ENCODE measurements around the gene ADAM12.

The ADAM12 gene

DNA sequence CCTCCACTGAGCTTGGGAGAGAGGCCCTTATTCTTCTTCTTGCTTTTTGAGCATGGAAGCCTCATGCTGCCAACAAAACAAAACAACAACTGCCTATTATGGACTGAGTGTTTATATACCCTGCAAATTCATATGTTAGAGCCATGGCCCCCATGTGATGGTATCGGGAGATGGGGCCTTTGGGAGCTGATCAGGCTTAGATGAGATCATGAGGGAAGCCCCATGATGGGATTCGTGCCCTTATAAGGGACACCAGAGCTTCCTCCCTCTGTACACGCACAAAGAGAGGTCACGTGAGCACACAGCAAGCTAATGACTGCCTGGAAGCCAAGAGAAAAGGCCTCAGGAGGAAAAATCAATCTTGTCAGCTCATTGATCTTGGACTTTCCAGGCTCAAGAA is 256.9 kb downstream of the ADAM12 start:
- TF ChIP-seq CEBPB (IDR thresholded peaks at IDR 0.05) (no peak), NFIC (IDR thresholded peaks at IDR 0.05) (no peak), CREB1 (IDR thresholded peaks at IDR 0.05; ENCODE audit: low read depth) (no peak), TEAD4 (IDR thresholded peaks at IDR 0.05) (no peak), TCF12 (IDR thresholded peaks at IDR 0.05; ENCODE audit: low read depth) (no peak)
- TF ChIP-seq, protein P1, sequence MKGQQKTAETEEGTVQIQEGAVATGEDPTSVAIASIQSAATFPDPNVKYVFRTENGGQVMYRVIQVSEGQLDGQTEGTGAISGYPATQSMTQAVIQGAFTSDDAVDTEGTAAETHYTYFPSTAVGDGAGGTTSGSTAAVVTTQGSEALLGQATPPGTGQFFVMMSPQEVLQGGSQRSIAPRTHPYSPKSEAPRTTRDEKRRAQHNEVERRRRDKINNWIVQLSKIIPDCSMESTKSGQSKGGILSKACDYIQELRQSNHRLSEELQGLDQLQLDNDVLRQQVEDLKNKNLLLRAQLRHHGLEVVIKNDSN (IDR thresholded peaks at IDR 0.05) = peak; percentile 57

DNA sequence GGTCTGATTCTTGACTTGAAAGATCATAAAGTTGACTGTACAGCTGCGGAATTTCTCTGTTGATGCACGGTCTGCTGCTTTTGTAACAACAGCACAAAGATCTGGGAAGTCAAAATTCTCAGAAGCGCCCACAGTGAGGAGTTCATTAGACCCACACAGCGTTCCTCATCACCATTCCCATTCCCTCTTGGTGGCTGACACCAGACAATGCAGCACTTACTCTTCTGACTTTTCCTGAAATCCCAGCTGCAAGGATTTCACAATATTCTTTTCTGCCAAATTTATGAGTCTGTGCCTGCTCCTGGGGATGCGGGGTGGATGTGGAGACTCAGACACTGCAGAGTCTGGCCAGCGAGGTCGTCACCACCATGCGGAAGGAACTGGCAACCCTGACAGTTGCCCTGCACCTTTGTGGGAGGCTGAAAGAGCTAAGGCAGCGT is 258.0 kb downstream of the ADAM12 start:
- TF ChIP-seq NFIC (IDR thresholded peaks at IDR 0.05) (no peak), EP300 (IDR thresholded peaks at IDR 0.05; ENCODE audit: borderline replicate concordance) (no peak), FOXM1 (IDR thresholded peaks at IDR 0.05; ENCODE audit: borderline replicate concordance, low read depth) (no peak), YY1 (IDR thresholded peaks at IDR 0.05; ENCODE audit: low read depth) (no peak), TEAD4 (IDR thresholded peaks at IDR 0.05) (no peak), ZBTB7A (IDR thresholded peaks at IDR 0.05; ENCODE audit: low read depth) (no peak), CEBPB (IDR thresholded peaks at IDR 0.05) (no peak), CREB1 (IDR thresholded peaks at IDR 0.05; ENCODE audit: low read depth) (no peak)
- TF ChIP-seq, protein P2, sequence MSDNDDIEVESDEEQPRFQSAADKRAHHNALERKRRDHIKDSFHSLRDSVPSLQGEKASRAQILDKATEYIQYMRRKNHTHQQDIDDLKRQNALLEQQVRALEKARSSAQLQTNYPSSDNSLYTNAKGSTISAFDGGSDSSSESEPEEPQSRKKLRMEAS (IDR thresholded peaks at IDR 0.05) = no peak

DNA sequence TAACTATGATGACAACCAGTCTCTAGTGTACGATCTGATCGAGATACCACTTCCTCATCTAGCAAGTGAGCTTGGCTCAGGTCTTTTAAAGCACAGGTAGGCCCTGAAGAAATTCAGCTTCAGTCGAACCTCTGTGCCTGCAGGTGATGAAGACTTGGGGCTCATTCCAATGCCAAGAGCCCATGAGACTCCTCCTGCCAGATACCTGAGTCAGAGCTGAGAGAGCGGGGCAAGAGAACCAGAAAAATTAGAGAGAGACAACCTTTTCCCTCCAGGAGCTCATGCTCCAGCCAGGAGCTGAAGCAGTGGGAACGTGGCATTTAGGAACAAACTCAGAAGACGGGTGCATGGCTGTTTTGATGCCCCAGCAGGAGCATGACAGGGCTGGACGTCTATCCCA is 259.3 kb downstream of the ADAM12 start:
- TF ChIP-seq TEAD4 (IDR thresholded peaks at IDR 0.05) = no peak
- TF ChIP-seq, protein P1 (IDR thresholded peaks at IDR 0.05) = no peak
- TF ChIP-seq, protein P3, sequence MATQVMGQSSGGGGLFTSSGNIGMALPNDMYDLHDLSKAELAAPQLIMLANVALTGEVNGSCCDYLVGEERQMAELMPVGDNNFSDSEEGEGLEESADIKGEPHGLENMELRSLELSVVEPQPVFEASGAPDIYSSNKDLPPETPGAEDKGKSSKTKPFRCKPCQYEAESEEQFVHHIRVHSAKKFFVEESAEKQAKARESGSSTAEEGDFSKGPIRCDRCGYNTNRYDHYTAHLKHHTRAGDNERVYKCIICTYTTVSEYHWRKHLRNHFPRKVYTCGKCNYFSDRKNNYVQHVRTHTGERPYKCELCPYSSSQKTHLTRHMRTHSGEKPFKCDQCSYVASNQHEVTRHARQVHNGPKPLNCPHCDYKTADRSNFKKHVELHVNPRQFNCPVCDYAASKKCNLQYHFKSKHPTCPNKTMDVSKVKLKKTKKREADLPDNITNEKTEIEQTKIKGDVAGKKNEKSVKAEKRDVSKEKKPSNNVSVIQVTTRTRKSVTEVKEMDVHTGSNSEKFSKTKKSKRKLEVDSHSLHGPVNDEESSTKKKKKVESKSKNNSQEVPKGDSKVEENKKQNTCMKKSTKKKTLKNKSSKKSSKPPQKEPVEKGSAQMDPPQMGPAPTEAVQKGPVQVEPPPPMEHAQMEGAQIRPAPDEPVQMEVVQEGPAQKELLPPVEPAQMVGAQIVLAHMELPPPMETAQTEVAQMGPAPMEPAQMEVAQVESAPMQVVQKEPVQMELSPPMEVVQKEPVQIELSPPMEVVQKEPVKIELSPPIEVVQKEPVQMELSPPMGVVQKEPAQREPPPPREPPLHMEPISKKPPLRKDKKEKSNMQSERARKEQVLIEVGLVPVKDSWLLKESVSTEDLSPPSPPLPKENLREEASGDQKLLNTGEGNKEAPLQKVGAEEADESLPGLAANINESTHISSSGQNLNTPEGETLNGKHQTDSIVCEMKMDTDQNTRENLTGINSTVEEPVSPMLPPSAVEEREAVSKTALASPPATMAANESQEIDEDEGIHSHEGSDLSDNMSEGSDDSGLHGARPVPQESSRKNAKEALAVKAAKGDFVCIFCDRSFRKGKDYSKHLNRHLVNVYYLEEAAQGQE (IDR thresholded peaks at IDR 0.05; ENCODE audit: low read depth) = no peak
- TF ChIP-seq YY1 (IDR thresholded peaks at IDR 0.05; ENCODE audit: low read depth) = no peak
- no peak for TF ChIP-seq EGR1 (IDR thresholded peaks at IDR 0.05)
- TF ChIP-seq CEBPB (IDR thresholded peaks at IDR 0.05) = no peak
- no peak for TF ChIP-seq TAF1 (IDR thresholded peaks at IDR 0.05; ENCODE audit: low read depth)
- TF ChIP-seq EP300 (IDR thresholded peaks at IDR 0.05; ENCODE audit: borderline replicate concordance) = no peak
- no peak for TF ChIP-seq TCF12 (IDR thresholded peaks at IDR 0.05; ENCODE audit: low read depth)
- TF ChIP-seq NFIC (IDR thresholded peaks at IDR 0.05) = no peak
- no peak for TF ChIP-seq FOXM1 (IDR thresholded peaks at IDR 0.05; ENCODE audit: borderline replicate concordance, low read depth)
- TF ChIP-seq CREB1 (IDR thresholded peaks at IDR 0.05; ENCODE audit: low read depth) = no peak
- TF ChIP-seq, protein P2 (IDR thresholded peaks at IDR 0.05) = no peak
- TF ChIP-seq ZBTB7A (IDR thresholded peaks at IDR 0.05; ENCODE audit: low read depth) = no peak
- TF ChIP-seq RAD21 (IDR thresholded peaks at IDR 0.05; ENCODE audit: low read depth) = no peak

DNA sequence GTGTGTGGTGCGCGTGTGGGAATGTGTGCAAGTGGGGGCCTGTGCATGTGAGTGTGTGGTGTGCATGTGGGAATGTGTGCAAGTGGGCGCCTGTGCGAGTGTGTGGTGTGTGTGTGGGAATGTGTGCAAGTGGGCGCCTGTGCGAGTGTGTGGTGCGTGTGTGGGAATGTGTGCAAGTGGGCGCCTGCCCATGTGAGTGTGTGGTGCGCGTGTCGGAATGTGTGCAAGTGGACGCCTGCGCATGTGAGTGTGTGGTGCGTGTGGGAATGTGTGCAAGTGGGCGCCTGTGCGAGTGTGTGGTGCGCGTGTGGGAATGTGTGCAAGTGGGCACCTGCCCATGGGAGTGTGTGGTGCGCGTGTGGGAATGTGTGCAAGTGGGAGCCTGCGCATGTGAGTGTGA is 259.7 kb downstream of the ADAM12 start:
- TF ChIP-seq CREB1 (IDR thresholded peaks at IDR 0.05; ENCODE audit: low read depth) (no peak), TAF1 (IDR thresholded peaks at IDR 0.05; ENCODE audit: low read depth) (no peak)
- TF ChIP-seq, protein P3 (IDR thresholded peaks at IDR 0.05; ENCODE audit: low read depth) = no peak

DNA sequence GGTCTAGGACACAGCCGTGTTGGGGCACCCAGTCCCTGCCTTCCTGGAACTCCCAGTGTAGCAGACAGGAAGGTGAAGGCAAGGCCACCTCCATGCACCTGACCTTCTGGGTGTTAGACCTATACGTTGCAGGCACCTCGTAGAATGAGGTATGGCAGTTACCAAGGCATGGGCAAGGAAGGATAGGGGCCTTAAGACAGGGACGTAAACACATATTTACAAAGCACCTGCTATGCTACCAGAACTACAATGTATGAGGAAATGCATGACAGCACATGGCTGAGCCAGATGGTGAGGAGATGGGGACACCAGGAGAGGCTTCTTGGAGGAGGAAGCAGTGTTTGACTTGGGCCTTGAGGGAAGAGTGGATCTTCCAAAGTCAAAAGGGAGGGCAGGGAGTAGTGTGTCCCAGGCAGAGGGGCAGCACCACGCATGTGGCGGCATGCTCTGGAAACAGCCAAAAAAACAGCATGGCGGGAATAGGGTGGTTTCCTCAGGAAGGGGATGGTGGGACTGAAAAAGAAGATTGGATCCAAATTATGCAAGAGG is 260.7 kb downstream of the ADAM12 start:
- TF ChIP-seq EGR1 (IDR thresholded peaks at IDR 0.05) (no peak), EP300 (IDR thresholded peaks at IDR 0.05; ENCODE audit: borderline replicate concordance) (no peak), CEBPB (IDR thresholded peaks at IDR 0.05) (no peak), TEAD4 (IDR thresholded peaks at IDR 0.05) (no peak), FOXM1 (IDR thresholded peaks at IDR 0.05; ENCODE audit: borderline replicate concordance, low read depth) (no peak), TCF12 (IDR thresholded peaks at IDR 0.05; ENCODE audit: low read depth) (no peak), ZBTB7A (IDR thresholded peaks at IDR 0.05; ENCODE audit: low read depth) (no peak), YY1 (IDR thresholded peaks at IDR 0.05; ENCODE audit: low read depth) (no peak), RAD21 (IDR thresholded peaks at IDR 0.05; ENCODE audit: low read depth) (no peak), CREB1 (IDR thresholded peaks at IDR 0.05; ENCODE audit: low read depth) (no peak), TAF1 (IDR thresholded peaks at IDR 0.05; ENCODE audit: low read depth) (no peak), NFIC (IDR thresholded peaks at IDR 0.05) (no peak)
- TF ChIP-seq, protein P3 (IDR thresholded peaks at IDR 0.05; ENCODE audit: low read depth) = no peak
- TF ChIP-seq, protein P2 (IDR thresholded peaks at IDR 0.05) = no peak
- TF ChIP-seq, protein P1 (IDR thresholded peaks at IDR 0.05) = no peak
